GM12878 (cell line): ENCODE measurements around the gene LRP5. TPM values are rescaled to one million over a fixed set of nuclear protein-coding genes. Genes with fewer than 3 reads are reported as not detected.

ENCODE experiments used
- ATAC-seq: fragments of 200-7000 bp; cut with Tn5 transposase; 3 replicates; pipeline ENCODE4 v1.9.1; 2020; ENCODE audit warnings: mild to moderate bottlenecking, moderate library complexity
- BruUV-seq: library from RNA; stranded (reverse); fragments of 400-500 nt; replicated peaks from 2 replicates; lab custom pipeline; 2021; lab: Mats Ljungman, UMichigan
- CTCF ChIA-PET: fragments of 300-600 bp; sonication (Branson Sonifier 250); formaldehyde crosslinking; extraction: SDS; loops from one replicate; lab custom pipeline; 2021; ENCODE audit warnings: inconsistent platforms; lab: Yijun Ruan, JAX
- POLR2A ChIA-PET: fragments of 350-600 bp; formaldehyde crosslinking; extraction: SDS; loops from one replicate; lab custom pipeline; 2021; ENCODE audit warnings: inconsistent platforms; lab: Charles Lee
- RAD21 ChIA-PET: fragments of 300-600 bp; sonication (Branson Sonifier 250); formaldehyde crosslinking; loops from one replicate; lab custom pipeline; 2023; ENCODE audit warnings: antibody characterized with exemption; ENCODE audit not compliant: unreplicated experiment; lab: Charles Lee
- SMC1A ChIA-PET: fragments of 300-600 bp; sonication (Branson Sonifier 250); formaldehyde crosslinking; loops from one replicate; lab custom pipeline; 2023; ENCODE audit not compliant: unreplicated experiment, uncharacterized antibody; lab: Charles Lee
- DNase-seq: peaks from one replicate; pipeline ENCODE4 v3.0.0-alpha.2; 2011; ENCODE audit warnings: low read depth, low spot score
- FAIRE-seq: peaks from 3 replicates; lab custom pipeline; 2011; peaks lifted over from hg19 to GRCh38; lab: Jason Lieb, UNC
- H2AFZ ChIP-seq: 2 replicates; pipeline ENCODE4 v1.6.0; 2011; ENCODE audit warnings: low read depth, low read length, control low read depth; ENCODE audit not compliant: control insufficient read depth
- H3K27ac ChIP-seq: 2 replicates; pipeline ENCODE4 v1.5.1; 2011; ENCODE audit warnings: control low read depth; ENCODE audit not compliant: control insufficient read depth, insufficient read depth
- H3K27me3 ChIP-seq, 2 experiments: replicated peaks in 1 of 2; 2 replicates each; pipeline versions ENCODE4 v1.6.0 to v1.6.1; 2011; ENCODE audit warnings: low read length in 1 of 2; ENCODE audit not compliant: control insufficient read depth in 2 of 2, insufficient read depth in 2 of 2
- H3K36me3 ChIP-seq, 2 experiments: 2 replicates each; pipeline ENCODE4 v1.5.1; 2011; ENCODE audit warnings: low read length in 1 of 2; ENCODE audit not compliant: control insufficient read depth in 2 of 2, insufficient read depth in 2 of 2
- H3K4me1 ChIP-seq: 2 replicates; pipeline ENCODE4 v1.6.1; 2011; ENCODE audit warnings: mild to moderate bottlenecking, low read length, moderate library complexity, mixed read lengths; ENCODE audit not compliant: control insufficient read depth, insufficient read depth
- H3K4me2 ChIP-seq: 2 replicates; pipeline ENCODE4 v1.6.0; 2011; ENCODE audit warnings: control low read depth; ENCODE audit not compliant: control insufficient read depth, insufficient read depth
- H3K4me3 ChIP-seq: fragments of 200-600 bp; sonication (generic); 2 replicates; pipeline ENCODE4 v1.5.1; 2016
- H3K79me2 ChIP-seq: 2 replicates; pipeline ENCODE4 v1.6.0; 2011; ENCODE audit warnings: low read length; ENCODE audit not compliant: control insufficient read depth, insufficient read depth
- H3K9ac ChIP-seq: 2 replicates; pipeline ENCODE4 v1.8.0; 2011; ENCODE audit warnings: low read length, control low read depth, mixed read lengths; ENCODE audit not compliant: control insufficient read depth, insufficient read depth
- H3K9me3 ChIP-seq: replicated peaks from 3 replicates; pipeline ENCODE4 v1.5.1; 2011; ENCODE audit warnings: mild to moderate bottlenecking, low read length; ENCODE audit not compliant: control insufficient read depth, insufficient read depth
- H4K20me1 ChIP-seq: 2 replicates; pipeline ENCODE4 v1.6.0; 2011; ENCODE audit not compliant: control insufficient read depth, insufficient read depth
- CBFB ChIP-seq: IDR thresholded peaks from 2 replicates; pipeline ENCODE4 v1.6.1; 2016; ENCODE audit warnings: antibody characterized with exemption, low read depth
- JUNB ChIP-seq: IDR thresholded peaks from 2 replicates; pipeline ENCODE4 v1.6.1; 2016; ENCODE audit warnings: antibody characterized with exemption, mild to moderate bottlenecking
- KDM1A ChIP-seq: fragments of 200-600 bp; sonication (generic); IDR thresholded peaks from 2 replicates; pipeline ENCODE4 v1.6.1; 2016; ENCODE audit warnings: borderline replicate concordance
- WGBS: methylation state at CpG from one replicate; pipeline ENCODE4 v1.1.6; 2016; ENCODE audit warnings: low lambda C conversion rate; ENCODE audit not compliant: insufficient replicate concordance, insufficient coverage; ENCODE audit errors: missing lambda C conversion rate; 5-methylcytosine and 5-hydroxymethylcytosine counted together
- in situ Hi-C: fragments of 300-500 bp; cut with MboI; formaldehyde crosslinking; loops from 9 replicates; pipeline ENCODE4 v1.14.3; 2018; ENCODE audit warnings: mixed read lengths
- intact Hi-C: fragments of 100-400 bp; cut with micrococcal nuclease; formaldehyde crosslinking; loops from one replicate; pipeline ENCODE4 v1.14.2; 2022; ENCODE audit not compliant: unreplicated experiment
- polyA plus RNA-seq, 11 experiments: library from polyadenylated mRNA; depleted of rRNA in 4 of 11; unstranded in 6 of 11; stranded (reverse) in 5 of 11; fragments of >200 nt; fragmentation: Nextera tagmentation in 4 of 11; fragmentation: Illumina TruSeq in 1 of 11; extraction: Ambion mirVana in 4 of 11; extraction: Trizol in 1 of 11; gene quantifications; 1 replicate in 1 of 11; 2 replicates in 10 of 11; pipeline versions ENCODE4 v1.2.1 to v1.2.3, GENCODE V29; 2011 to 2016; ENCODE audit warnings: inconsistent platforms in 2 of 11, missing spikeins in 2 of 11, low read depth in 1 of 11
- total RNA-seq, 4 experiments: library from RNA; depleted of rRNA in 3 of 4; stranded (reverse); fragments of >200 nt in 3 of 4; fragmentation: Illumina TruSeq in 1 of 4; extraction: Trizol in 1 of 4; gene quantifications; 2 replicates each; pipeline versions ENCODE4 v1.2.1 to v1.2.3, GENCODE V29; 2013 to 2021
- TF ChIP-seq, protein P1 (sequence below): fragments of 450-650 bp; IDR thresholded peaks from 2 replicates; pipeline ENCODE4 v1.6.1; 2017; ENCODE audit warnings: mild to moderate bottlenecking, moderate library complexity
- TF ChIP-seq, protein P2 (sequence below): fragments of 450-650 bp; IDR thresholded peaks from 2 replicates; pipeline ENCODE4 v1.6.1; 2016; ENCODE audit warnings: mild to moderate bottlenecking
- TF ChIP-seq, protein P3 (sequence below): fragments of 450-650 bp; IDR thresholded peaks from 2 replicates; pipeline ENCODE4 v1.6.1; 2018; ENCODE audit warnings: borderline replicate concordance, mild to moderate bottlenecking; ENCODE audit not compliant: partially characterized antibody
- TF ChIP-seq, protein P4 (sequence below): fragments of 450-650 bp; IDR thresholded peaks from 2 replicates; pipeline ENCODE4 v1.6.1; 2017; ENCODE audit warnings: mild to moderate bottlenecking, moderate library complexity

LRP5 gene
- total and polyA plus RNA-seq, 10 of the 15 experiments (the other 5 are each of a cell fraction or from before 2014, with no cell fraction given): 0.37 to 34.0 (median 6.6) TPM

DNA sequence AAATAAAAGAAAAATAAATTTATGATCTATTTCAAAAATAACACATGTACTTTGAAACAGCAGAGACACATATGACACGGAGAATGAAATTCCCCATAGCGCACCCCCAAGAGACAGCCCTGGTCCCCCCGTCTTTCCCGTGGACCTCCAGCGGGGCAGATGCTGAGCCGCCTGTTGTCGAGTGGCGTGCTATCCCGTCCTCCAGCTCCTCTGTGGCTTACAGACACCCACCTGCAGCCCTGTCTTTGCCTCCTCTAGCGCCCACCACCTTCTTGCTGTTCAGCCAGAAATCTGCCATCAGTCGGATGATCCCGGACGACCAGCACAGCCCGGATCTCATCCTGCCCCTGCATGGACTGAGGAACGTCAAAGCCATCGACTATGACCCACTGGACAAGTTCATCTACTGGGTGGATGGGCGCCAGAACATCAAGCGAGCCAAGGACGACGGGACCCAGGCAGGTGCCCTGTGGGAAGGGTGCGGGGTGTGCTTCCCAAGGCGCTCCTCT lies 103.7 kb downstream of the LRP5 start:
- Histone ChIP-seq H3K4me2 (no peak overlapping the region), H3K9ac (no peak overlapping the region), H3K4me3 (no peak overlapping the region), H3K4me1 (peaks cover 30% of the 10 kb centered on the region), H2AFZ (no peak overlapping the region), H4K20me1 (no peaks in the 10 kb centered on the region), H3K36me3 (peaks cover under 1 to 23% of the 10 kb centered on the region in 2 experiments; a peak in 3 of 4 replicates), H3K79me2 (no peaks in the 10 kb centered on the region), H3K27me3 (no peaks in the 10 kb centered on the region), H3K27ac (no peak overlapping the region), H3K9me3 (no peaks in the 10 kb centered on the region)
- no peak for ATAC-seq
- in situ Hi-C loops: no loop called here
- intact Hi-C loops: no loop called here
- ChIA-PET POLR2A (no interaction called here), CTCF (no interaction called here), SMC1A (no interaction called here), RAD21 (no interaction called here)
- no peak for DNase-seq
- no TSS peak for BruUV-seq
- FAIRE-seq: no peak
- 89% methylated on average over 22 of the region's 22 CpGs for WGBS
- TF ChIP-seq, protein P1, sequence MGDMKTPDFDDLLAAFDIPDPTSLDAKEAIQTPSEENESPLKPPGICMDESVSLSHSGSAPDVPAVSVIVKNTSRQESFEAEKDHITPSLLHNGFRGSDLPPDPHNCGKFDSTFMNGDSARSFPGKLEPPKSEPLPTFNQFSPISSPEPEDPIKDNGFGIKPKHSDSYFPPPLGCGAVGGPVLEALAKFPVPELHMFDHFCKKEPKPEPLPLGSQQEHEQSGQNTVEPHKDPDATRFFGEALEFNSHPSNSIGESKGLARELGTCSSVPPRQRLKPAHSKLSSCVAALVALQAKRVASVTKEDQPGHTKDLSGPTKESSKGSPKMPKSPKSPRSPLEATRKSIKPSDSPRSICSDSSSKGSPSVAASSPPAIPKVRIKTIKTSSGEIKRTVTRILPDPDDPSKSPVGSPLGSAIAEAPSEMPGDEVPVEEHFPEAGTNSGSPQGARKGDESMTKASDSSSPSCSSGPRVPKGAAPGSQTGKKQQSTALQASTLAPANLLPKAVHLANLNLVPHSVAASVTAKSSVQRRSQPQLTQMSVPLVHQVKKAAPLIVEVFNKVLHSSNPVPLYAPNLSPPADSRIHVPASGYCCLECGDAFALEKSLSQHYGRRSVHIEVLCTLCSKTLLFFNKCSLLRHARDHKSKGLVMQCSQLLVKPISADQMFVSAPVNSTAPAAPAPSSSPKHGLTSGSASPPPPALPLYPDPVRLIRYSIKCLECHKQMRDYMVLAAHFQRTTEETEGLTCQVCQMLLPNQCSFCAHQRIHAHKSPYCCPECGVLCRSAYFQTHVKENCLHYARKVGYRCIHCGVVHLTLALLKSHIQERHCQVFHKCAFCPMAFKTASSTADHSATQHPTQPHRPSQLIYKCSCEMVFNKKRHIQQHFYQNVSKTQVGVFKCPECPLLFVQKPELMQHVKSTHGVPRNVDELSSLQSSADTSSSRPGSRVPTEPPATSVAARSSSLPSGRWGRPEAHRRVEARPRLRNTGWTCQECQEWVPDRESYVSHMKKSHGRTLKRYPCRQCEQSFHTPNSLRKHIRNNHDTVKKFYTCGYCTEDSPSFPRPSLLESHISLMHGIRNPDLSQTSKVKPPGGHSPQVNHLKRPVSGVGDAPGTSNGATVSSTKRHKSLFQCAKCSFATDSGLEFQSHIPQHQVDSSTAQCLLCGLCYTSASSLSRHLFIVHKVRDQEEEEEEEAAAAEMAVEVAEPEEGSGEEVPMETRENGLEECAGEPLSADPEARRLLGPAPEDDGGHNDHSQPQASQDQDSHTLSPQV: no peak
- TF ChIP-seq JUNB (no peak), CBFB (no peak), KDM1A (no peak)
- TF ChIP-seq, protein P2, sequence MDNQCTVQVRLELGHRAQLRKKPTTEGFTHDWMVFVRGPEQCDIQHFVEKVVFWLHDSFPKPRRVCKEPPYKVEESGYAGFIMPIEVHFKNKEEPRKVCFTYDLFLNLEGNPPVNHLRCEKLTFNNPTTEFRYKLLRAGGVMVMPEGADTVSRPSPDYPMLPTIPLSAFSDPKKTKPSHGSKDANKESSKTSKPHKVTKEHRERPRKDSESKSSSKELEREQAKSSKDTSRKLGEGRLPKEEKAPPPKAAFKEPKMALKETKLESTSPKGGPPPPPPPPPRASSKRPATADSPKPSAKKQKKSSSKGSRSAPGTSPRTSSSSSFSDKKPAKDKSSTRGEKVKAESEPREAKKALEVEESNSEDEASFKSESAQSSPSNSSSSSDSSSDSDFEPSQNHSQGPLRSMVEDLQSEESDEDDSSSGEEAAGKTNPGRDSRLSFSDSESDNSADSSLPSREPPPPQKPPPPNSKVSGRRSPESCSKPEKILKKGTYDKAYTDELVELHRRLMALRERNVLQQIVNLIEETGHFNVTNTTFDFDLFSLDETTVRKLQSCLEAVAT: no peak
- TF ChIP-seq, protein P3, sequence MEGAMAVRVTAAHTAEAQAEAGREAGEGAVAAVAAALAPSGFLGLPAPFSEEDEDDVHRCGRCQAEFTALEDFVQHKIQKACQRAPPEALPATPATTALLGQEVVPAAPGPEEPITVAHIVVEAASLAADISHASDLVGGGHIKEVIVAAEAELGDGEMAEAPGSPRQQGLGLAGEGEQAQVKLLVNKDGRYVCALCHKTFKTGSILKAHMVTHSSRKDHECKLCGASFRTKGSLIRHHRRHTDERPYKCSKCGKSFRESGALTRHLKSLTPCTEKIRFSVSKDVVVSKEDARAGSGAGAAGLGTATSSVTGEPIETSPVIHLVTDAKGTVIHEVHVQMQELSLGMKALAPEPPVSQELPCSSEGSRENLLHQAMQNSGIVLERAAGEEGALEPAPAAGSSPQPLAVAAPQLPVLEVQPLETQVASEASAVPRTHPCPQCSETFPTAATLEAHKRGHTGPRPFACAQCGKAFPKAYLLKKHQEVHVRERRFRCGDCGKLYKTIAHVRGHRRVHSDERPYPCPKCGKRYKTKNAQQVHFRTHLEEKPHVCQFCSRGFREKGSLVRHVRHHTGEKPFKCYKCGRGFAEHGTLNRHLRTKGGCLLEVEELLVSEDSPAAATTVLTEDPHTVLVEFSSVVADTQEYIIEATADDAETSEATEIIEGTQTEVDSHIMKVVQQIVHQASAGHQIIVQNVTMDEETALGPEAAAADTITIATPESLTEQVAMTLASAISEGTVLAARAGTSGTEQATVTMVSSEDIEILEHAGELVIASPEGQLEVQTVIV: no peak
- TF ChIP-seq, protein P4, sequence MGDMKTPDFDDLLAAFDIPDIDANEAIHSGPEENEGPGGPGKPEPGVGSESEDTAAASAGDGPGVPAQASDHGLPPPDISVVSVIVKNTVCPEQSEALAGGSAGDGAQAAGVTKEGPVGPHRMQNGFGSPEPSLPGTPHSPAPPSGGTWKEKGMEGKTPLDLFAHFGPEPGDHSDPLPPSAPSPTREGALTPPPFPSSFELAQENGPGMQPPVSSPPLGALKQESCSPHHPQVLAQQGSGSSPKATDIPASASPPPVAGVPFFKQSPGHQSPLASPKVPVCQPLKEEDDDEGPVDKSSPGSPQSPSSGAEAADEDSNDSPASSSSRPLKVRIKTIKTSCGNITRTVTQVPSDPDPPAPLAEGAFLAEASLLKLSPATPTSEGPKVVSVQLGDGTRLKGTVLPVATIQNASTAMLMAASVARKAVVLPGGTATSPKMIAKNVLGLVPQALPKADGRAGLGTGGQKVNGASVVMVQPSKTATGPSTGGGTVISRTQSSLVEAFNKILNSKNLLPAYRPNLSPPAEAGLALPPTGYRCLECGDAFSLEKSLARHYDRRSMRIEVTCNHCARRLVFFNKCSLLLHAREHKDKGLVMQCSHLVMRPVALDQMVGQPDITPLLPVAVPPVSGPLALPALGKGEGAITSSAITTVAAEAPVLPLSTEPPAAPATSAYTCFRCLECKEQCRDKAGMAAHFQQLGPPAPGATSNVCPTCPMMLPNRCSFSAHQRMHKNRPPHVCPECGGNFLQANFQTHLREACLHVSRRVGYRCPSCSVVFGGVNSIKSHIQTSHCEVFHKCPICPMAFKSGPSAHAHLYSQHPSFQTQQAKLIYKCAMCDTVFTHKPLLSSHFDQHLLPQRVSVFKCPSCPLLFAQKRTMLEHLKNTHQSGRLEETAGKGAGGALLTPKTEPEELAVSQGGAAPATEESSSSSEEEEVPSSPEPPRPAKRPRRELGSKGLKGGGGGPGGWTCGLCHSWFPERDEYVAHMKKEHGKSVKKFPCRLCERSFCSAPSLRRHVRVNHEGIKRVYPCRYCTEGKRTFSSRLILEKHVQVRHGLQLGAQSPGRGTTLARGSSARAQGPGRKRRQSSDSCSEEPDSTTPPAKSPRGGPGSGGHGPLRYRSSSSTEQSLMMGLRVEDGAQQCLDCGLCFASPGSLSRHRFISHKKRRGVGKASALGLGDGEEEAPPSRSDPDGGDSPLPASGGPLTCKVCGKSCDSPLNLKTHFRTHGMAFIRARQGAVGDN: no peak
